OCI-LY3 (cell line): ENCODE results near the gene ARHGAP22.

Experiments
- H2AFZ ChIP-seq: fragments of 200-600, 300-600 bp; shearing (Covaris generic); 2 replicates; pipeline ENCODE4 v1.6.0; 2014; ENCODE audit warnings: antibody characterized with exemption, low read depth, low read length
- H3K27ac ChIP-seq: fragments of 200-600, 300-600 bp; sonication (generic); 2 replicates; pipeline ENCODE4 v1.5.1; 2014; ENCODE audit warnings: mild to moderate bottlenecking, low read length, moderate library complexity, mixed read lengths
- H3K27me3 ChIP-seq: fragments of 200-600, 300-600 bp; sonication (generic); 2 replicates; pipeline ENCODE4 v1.6.1; 2014; ENCODE audit warnings: low read depth, low read length, mixed read lengths
- H3K36me3 ChIP-seq: fragments of 200-600, 300-600 bp; sonication (generic); replicated peaks from 2 replicates; pipeline ENCODE3; 2014; ENCODE audit warnings: low read depth, low read length, mixed read lengths
- H3K4me1 ChIP-seq: fragments of 300-600, 200-600 bp; sonication (generic); 2 replicates; pipeline ENCODE4 v1.6.1; 2014; ENCODE audit warnings: low read length, mixed read lengths
- H3K4me2 ChIP-seq: fragments of 200-600, 300-600 bp; sonication (generic); 2 replicates; pipeline ENCODE4 v1.6.1; 2014; ENCODE audit warnings: low read length, mixed read lengths
- H3K4me3 ChIP-seq: fragments of 300-600, 200-600 bp; sonication (generic); 2 replicates; pipeline ENCODE4 v1.5.1; 2014; ENCODE audit warnings: antibody characterized with exemption, mild to moderate bottlenecking, low read length, moderate library complexity
- H3K79me2 ChIP-seq: fragments of 300-600, 200-600 bp; shearing (Covaris generic); 2 replicates; pipeline ENCODE4 v1.6.1; 2014; ENCODE audit warnings: mild to moderate bottlenecking, low read length, mixed read lengths
- H3K9ac ChIP-seq: fragments of 300-600, 200-600 bp; shearing (Covaris generic); 2 replicates; pipeline ENCODE4 v1.6.0; 2014; ENCODE audit warnings: mild to moderate bottlenecking, low read length, moderate library complexity
- H3K9me3 ChIP-seq: fragments of 200-600, 300-600 bp; shearing (Covaris generic); 2 replicates; pipeline ENCODE4 v1.6.1; 2014; ENCODE audit warnings: low read length, mixed read lengths; ENCODE audit not compliant: insufficient read depth
- H4K20me1 ChIP-seq: fragments of 200-600, 300-600 bp; sonication (generic); 2 replicates; pipeline ENCODE4 v1.6.1; 2016; ENCODE audit warnings: low read length, mixed read lengths; ENCODE audit not compliant: insufficient read depth
- EZH2phosphoT487 ChIP-seq: fragments of 200-600 bp; shearing (Covaris generic); IDR thresholded peaks from 2 replicates; pipeline ENCODE4 v1.6.1; 2018; ENCODE audit warnings: antibody characterized with exemption, mixed run types, low read depth
- TF ChIP-seq, protein P1 (sequence below): fragments of 200-600, 300-600 bp; sonication (generic); IDR thresholded peaks from 2 replicates; pipeline ENCODE4 v1.5.1; 2014; ENCODE audit warnings: antibody characterized with exemption, low read length, low read depth

Gene ARHGAP22

DNA sequence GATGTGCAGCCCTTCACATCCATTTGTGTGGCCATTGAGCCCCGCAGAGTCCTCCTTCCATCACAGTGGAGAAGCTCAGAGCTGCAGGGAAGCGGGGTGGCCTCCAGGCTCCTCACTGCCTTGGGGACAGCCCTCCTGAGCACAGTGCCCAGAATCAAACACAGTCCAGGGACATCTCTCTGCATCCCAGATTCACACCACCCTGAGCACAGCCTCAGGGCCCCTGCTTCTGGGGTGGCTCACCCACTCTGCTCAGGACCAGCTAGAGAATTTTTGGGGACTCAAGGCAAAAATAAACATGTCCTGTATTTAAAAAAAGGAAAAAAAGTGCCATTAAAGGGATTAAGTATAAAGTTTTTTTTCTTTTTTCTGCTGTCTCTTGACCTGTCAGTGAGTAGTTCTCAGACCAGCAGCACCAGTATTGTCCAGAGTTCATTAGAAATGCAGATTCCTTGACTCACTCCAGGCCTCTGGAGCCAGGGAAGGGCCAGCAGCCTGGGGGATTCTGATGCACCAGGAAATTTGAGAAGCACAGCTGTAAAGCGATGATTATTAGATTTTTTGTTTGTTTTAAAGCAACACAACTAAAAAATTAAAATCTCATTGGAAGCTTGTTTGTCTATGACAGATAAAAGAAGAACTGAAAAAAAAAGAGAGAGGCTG lies 61.6 kb downstream of the ARHGAP22 start:
- no peak overlapping the region for H3K4me3 ChIP-seq
- no peak overlapping the region for H3K9ac ChIP-seq
- no peaks in the 10 kb centered on the region for H3K4me1 ChIP-seq
- no peak overlapping the region for H2AFZ ChIP-seq
- H3K9me3 ChIP-seq: no peaks in the 10 kb centered on the region
- H3K27me3 ChIP-seq: no peaks in the 10 kb centered on the region
- H3K4me2 ChIP-seq: no peak overlapping the region
- TF ChIP-seq, protein P1, sequence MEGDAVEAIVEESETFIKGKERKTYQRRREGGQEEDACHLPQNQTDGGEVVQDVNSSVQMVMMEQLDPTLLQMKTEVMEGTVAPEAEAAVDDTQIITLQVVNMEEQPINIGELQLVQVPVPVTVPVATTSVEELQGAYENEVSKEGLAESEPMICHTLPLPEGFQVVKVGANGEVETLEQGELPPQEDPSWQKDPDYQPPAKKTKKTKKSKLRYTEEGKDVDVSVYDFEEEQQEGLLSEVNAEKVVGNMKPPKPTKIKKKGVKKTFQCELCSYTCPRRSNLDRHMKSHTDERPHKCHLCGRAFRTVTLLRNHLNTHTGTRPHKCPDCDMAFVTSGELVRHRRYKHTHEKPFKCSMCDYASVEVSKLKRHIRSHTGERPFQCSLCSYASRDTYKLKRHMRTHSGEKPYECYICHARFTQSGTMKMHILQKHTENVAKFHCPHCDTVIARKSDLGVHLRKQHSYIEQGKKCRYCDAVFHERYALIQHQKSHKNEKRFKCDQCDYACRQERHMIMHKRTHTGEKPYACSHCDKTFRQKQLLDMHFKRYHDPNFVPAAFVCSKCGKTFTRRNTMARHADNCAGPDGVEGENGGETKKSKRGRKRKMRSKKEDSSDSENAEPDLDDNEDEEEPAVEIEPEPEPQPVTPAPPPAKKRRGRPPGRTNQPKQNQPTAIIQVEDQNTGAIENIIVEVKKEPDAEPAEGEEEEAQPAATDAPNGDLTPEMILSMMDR: no peak
- TF ChIP-seq EZH2phosphoT487: no peak
- H4K20me1 ChIP-seq: no peaks in the 10 kb centered on the region
- H3K79me2 ChIP-seq: no peaks in the 10 kb centered on the region
- H3K36me3 ChIP-seq: no peaks in the 10 kb centered on the region
- H3K27ac ChIP-seq: no peak overlapping the region

DNA sequence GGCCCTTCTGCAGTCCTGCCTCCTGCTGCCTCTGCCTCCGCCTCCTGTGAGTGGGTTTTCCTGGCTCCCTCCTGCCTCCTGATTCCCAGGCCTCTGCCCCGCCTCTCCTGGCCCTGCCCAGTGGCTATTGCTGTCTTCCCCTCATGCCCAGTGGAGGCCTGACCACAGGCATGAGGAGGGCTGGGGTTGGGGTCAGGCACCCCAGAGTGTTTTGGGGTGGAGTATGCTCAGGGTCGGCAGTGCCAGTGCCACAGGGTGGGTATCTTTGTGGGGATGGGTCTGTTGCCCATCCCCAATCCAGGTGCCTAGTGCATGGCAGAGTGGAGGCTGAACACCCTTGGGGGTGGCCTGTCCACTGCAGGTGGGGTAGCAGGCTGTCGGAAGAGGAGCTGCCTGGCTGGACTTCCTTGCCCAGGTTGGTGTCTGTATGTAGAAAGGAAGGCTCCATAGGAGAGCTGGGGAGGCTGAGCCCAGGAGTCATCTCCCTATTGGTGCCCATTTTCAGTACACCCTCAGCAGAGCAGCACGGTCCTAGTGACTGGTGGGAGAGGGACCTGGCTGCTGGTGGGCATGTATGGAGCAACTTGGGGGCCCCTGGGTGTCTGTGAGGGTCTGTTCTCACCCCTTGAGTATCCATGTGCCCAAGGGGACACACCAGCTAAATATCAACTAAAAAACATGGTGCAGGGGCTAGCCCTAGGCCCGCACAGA lies 62.2 kb downstream of the ARHGAP22 start:
- no peak overlapping the region for H3K4me3 ChIP-seq
- H3K27ac ChIP-seq: no peak overlapping the region
- H3K79me2 ChIP-seq: no peaks in the 10 kb centered on the region
- H2AFZ ChIP-seq: no peak overlapping the region
- no peaks in the 10 kb centered on the region for H3K36me3 ChIP-seq
- H3K27me3 ChIP-seq: no peaks in the 10 kb centered on the region
- no peaks in the 10 kb centered on the region for H4K20me1 ChIP-seq
- no peak overlapping the region for H3K9ac ChIP-seq
- H3K9me3 ChIP-seq: no peaks in the 10 kb centered on the region
- H3K4me2 ChIP-seq: no peak overlapping the region
- H3K4me1 ChIP-seq: no peaks in the 10 kb centered on the region
- TF ChIP-seq, protein P1: no peak
- TF ChIP-seq EZH2phosphoT487: no peak

GRCh38 chr10:48541144-48541795 lies 63.6 kb downstream of the ARHGAP22 start:
- no peaks in the 10 kb centered on the region for H3K9me3 ChIP-seq
- H3K36me3 ChIP-seq: no peaks in the 10 kb centered on the region
- H3K27ac ChIP-seq: no peak overlapping the region
- no peak for TF ChIP-seq EZH2phosphoT487
- TF ChIP-seq, protein P1: no peak
- no peaks in the 10 kb centered on the region for H3K79me2 ChIP-seq
- no peak overlapping the region for H3K4me3 ChIP-seq
- no peak overlapping the region for H3K4me2 ChIP-seq
- no peaks in the 10 kb centered on the region for H3K4me1 ChIP-seq
- H4K20me1 ChIP-seq: no peaks in the 10 kb centered on the region
- no peak overlapping the region for H2AFZ ChIP-seq
- H3K27me3 ChIP-seq: no peaks in the 10 kb centered on the region
- no peak overlapping the region for H3K9ac ChIP-seq

- H2AFZ ChIP-seq: no peak overlapping the region
- H3K79me2 ChIP-seq: no peaks in the 10 kb centered on the region
- H4K20me1 ChIP-seq: no peaks in the 10 kb centered on the region
- no peaks in the 10 kb centered on the region for H3K4me1 ChIP-seq
- no peaks in the 10 kb centered on the region for H3K36me3 ChIP-seq
- H3K27me3 ChIP-seq: no peaks in the 10 kb centered on the region
- no peak overlapping the region for H3K9ac ChIP-seq
- TF ChIP-seq EZH2phosphoT487: no peak
- TF ChIP-seq, protein P1: no peak
- H3K27ac ChIP-seq: no peak overlapping the region
- no peak overlapping the region for H3K4me3 ChIP-seq
- H3K9me3 ChIP-seq: no peaks in the 10 kb centered on the region
- H3K4me2 ChIP-seq: no peak overlapping the region
These were observed 66.3 kb downstream of the ARHGAP22 start for GRCh38 chr10:48538611-48539010.
